Gastrocnemius medialis (tissue), 4 donors: Measurements from ENCODE around the gene TTC12. TPM values are rescaled to one million over a fixed set of nuclear protein-coding genes. Genes with fewer than 3 reads are reported as not detected.

Experiments used
- ATAC-seq, 2 donors: fragments of 150-250 bp; one replicate each; pipeline ENCODE4 v1.9.1; 2016
- DNase-seq, 2 donors: peaks; one replicate each; pipeline ENCODE4 v3.0.0-alpha.2; 2019
- H3K27ac ChIP-seq, 4 donors: fragments of 200-600 bp; sonication (generic); 1 replicate in 1 of 4; 2 replicates in 3 of 4; pipeline ENCODE4 v1.5.1; 2016 to 2018; ENCODE audit warnings: mild to moderate bottlenecking in 2 of 4, moderate library complexity in 1 of 4
- H3K27me3 ChIP-seq, 3 donors: fragments of 200-600 bp; sonication (generic) in 2 of 3; 1 replicate in 1 of 3; 2 replicates in 2 of 3; pipeline versions ENCODE4 v1.5.1 to v1.6.0; 2016 to 2019; ENCODE audit warnings: mild to moderate bottlenecking in 1 of 3, moderate library complexity in 1 of 3
- H3K36me3 ChIP-seq, 2 donors: fragments of 200-600 bp; sonication (generic) in 1 of 2; one replicate each; pipeline ENCODE4 v1.5.1; 2017 to 2018
- H3K4me1 ChIP-seq, 2 donors: fragments of 200-600 bp; sonication (generic) in 1 of 2; one replicate each; pipeline ENCODE4 v1.5.1; 2016 to 2017; ENCODE audit warnings: mild to moderate bottlenecking in 2 of 2
- H3K4me3 ChIP-seq, 4 donors: fragments of 200-600 bp; sonication (generic) in 3 of 4; 1 replicate in 1 of 4; 2 replicates in 3 of 4; pipeline ENCODE4 v1.5.1; 2016 to 2019; ENCODE audit warnings: mild to moderate bottlenecking in 2 of 4
- H3K9me3 ChIP-seq, 3 donors: fragments of 200-600 bp; sonication (generic) in 2 of 3; 1 replicate in 1 of 3; 2 replicates in 2 of 3; pipeline ENCODE4 v1.5.1; 2016 to 2019
- POLR2A ChIP-seq, 2 donors: fragments of 450-650 bp; IDR thresholded peaks; one replicate each; pipeline ENCODE4 v1.6.1; 2017; ENCODE audit warnings: antibody characterized with exemption in 2 of 2, mild to moderate bottlenecking in 2 of 2, moderate library complexity in 2 of 2
- in situ Hi-C, 4 donors: fragments of 200-750 bp; cut with MboI; loops; one replicate each; pipeline versions ENCODE4 v1.15.0 to v1.8.0; 2017; ENCODE audit warnings: low sequenced_read_pairs in 4 of 4
- intact Hi-C: fragments of 100-400 bp; cut with DNase I; formaldehyde crosslinking; loops from one replicate; pipeline ENCODE4 v1.15.1; 2023; ENCODE audit warnings: low total_unique reads
- total RNA-seq, 4 donors: library from RNA; depleted of rRNA; stranded (reverse); fragments of >200 nt; gene quantifications; one replicate each; pipeline versions ENCODE4 v1.1.0 to v1.2.3, GENCODE V29; 2016
- TF ChIP-seq, protein P1 (sequence below), 5 experiments: fragments of 450-650 bp in 3 of 5; fragments of 200-600 bp in 2 of 5; sonication (generic) in 2 of 5; IDR thresholded peaks in 4 of 5; conservative IDR thresholded peaks in 1 of 5; 1 replicate in 4 of 5; 2 replicates in 1 of 5; pipeline ENCODE4 v1.5.1; 2016 to 2019; ENCODE audit warnings: antibody characterized with exemption in 5 of 5, mild to moderate bottlenecking in 3 of 5, moderate library complexity in 3 of 5

The TTC12 gene
- total RNA-seq, 4 donors from 2014 or later, result 3.5 to 22.5 (median 5.2) TPM

DNA sequence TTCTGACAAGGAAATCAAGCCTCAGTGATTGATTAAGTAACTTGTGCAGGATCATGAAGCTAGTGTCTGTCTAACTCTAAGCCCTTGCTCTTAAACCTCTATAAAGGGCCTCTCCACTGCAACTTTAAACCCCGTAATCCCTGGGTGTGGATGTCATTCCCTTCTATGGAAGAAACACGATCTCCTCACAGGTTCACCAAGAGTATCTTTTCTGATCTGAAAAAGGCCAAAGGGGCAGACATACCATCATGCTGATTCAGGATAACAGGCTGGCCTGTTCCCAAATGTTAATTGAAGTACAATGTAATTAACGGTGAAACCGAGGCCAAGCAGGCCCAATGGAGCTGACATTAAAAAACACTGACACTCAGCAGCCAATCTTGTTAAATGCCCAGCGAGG is 17.1 kb downstream of the TTC12 start:
- ATAC-seq, result no peak
- intact Hi-C loops, result no loop called here
- H3K4me3 ChIP-seq, result no peak overlapping the region

DNA sequence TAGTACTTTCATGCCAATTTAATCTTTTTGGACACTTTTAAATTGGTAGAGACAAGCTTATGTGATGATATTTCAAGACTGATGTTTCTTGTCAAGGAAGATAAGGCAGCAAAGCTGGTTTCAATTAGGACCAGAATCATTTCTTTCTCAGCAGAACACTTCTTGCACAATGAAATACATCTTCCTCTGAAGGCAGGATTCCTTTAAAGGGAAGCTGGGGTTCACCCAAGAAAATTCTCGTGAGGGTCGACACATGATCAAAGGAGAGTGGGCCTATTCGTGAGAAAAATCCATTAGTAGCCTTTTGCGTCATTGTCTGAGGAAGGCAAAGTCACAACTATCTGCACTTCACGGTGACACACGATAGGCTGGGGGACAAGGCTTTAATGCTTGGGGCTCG is 17.6 kb downstream of the TTC12 start:
- no peak for TF ChIP-seq POLR2A (IDR thresholded peaks at IDR 0.05)
- TF ChIP-seq, protein P1, sequence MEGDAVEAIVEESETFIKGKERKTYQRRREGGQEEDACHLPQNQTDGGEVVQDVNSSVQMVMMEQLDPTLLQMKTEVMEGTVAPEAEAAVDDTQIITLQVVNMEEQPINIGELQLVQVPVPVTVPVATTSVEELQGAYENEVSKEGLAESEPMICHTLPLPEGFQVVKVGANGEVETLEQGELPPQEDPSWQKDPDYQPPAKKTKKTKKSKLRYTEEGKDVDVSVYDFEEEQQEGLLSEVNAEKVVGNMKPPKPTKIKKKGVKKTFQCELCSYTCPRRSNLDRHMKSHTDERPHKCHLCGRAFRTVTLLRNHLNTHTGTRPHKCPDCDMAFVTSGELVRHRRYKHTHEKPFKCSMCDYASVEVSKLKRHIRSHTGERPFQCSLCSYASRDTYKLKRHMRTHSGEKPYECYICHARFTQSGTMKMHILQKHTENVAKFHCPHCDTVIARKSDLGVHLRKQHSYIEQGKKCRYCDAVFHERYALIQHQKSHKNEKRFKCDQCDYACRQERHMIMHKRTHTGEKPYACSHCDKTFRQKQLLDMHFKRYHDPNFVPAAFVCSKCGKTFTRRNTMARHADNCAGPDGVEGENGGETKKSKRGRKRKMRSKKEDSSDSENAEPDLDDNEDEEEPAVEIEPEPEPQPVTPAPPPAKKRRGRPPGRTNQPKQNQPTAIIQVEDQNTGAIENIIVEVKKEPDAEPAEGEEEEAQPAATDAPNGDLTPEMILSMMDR (IDR thresholded peaks at IDR 0.05 in 4 of 5, conservative IDR thresholded peaks at IDR 0.05 in 1 of 5), result no peak
- in situ Hi-C loops, result no loop called here
- DNase-seq (no peak), ATAC-seq (no peak)
- intact Hi-C loops, result no loop called here
- no peaks in the 10 kb centered on the region for H3K4me1 ChIP-seq
- H3K4me3 ChIP-seq, result no peak overlapping the region
- H3K27me3 ChIP-seq, result no peaks in the 10 kb centered on the region
- no peak overlapping the region for H3K27ac ChIP-seq
- peaks cover 0 to 46% of the 10 kb centered on the region in 2 donors for H3K36me3 ChIP-seq
- H3K9me3 ChIP-seq, result no peaks in the 10 kb centered on the region

More for the DNA sequence above, 17.1 kb downstream of the TTC12 start:
- Histone ChIP-seq H3K27ac (no peak overlapping the region), H3K36me3 (peaks cover 0 to 45% of the 10 kb centered on the region in 2 donors), H3K9me3 (no peaks in the 10 kb centered on the region), H3K27me3 (no peaks in the 10 kb centered on the region), H3K4me1 (no peaks in the 10 kb centered on the region)
- in situ Hi-C loops, result no loop called here
- DNase-seq, result no peak
- TF ChIP-seq, protein P1 (IDR thresholded peaks at IDR 0.05 in 4 of 5, conservative IDR thresholded peaks at IDR 0.05 in 1 of 5), result no peak
- TF ChIP-seq POLR2A (IDR thresholded peaks at IDR 0.05), result no peak

DNA sequence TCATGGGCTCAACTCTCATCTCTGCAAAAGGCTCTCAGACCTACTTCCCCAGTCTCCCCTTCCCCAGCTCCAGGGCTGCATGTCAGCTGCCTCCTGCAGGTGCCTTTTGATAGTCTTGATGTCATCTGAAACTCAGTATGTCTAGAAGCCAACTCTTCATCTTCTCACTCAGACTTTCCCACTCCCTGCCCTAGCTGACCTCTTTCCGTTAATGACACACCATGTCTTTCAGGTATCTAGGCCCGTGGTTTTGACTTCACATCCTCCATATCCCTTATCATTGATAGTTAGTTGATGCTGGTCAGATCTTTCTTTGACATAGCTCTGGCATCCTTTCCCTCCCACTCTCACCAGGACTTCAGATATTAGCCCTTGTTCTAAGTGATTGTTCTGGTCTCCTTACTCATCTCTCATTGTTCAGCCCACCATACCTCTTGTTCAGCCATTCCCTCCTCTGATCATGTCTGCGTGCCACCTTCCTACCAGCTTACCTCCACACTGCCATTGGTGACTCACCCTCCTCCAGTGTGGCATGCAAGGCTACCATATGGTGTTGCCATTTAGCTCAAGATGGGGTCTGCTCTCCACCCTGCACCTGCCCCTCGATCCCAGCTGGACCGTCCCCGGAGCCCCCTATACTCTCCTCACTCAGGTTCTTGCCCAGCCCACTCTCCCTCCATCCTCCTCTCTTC is 18.4 kb downstream of the TTC12 start:
- Histone ChIP-seq H3K4me1 (no peaks in the 10 kb centered on the region), H3K4me3 (no peak overlapping the region), H3K9me3 (no peaks in the 10 kb centered on the region), H3K27me3 (no peaks in the 10 kb centered on the region), H3K36me3 (peaks cover 0 to 53% of the 10 kb centered on the region in 2 donors), H3K27ac (no peak overlapping the region)
- in situ Hi-C loops, result no loop called here
- TF ChIP-seq POLR2A (IDR thresholded peaks at IDR 0.05), result no peak
- TF ChIP-seq, protein P1 (IDR thresholded peaks at IDR 0.05 in 4 of 5, conservative IDR thresholded peaks at IDR 0.05 in 1 of 5), result no peak
- no peak for DNase-seq
- intact Hi-C loops, result no loop called here
- no peak for ATAC-seq

DNA sequence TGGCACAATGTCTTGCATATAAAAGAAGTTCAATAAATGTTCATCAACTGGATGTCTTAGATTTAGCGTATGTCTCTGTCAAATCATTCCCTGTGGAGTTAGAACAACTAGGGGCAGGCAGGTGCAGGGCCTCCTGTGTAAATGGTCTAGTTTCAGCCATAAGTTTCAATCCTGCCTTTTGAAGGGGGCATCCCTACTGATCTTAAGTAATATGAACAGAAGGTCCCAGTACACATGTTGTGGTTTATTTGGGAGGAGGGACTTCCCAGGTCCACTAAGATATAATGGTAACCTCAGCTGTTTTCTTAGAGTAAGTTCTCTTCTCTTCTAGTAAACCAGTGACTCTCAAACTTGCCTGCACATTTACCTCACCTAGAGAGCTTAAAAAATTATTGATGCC is 19.8 kb downstream of the TTC12 start:
- TF ChIP-seq, protein P1 (IDR thresholded peaks at IDR 0.05 in 4 of 5, conservative IDR thresholded peaks at IDR 0.05 in 1 of 5), result no peak
- TF ChIP-seq POLR2A (IDR thresholded peaks at IDR 0.05), result no peak
- in situ Hi-C loops, result no loop called here
- Histone ChIP-seq H3K27me3 (no peaks in the 10 kb centered on the region), H3K36me3 (peaks cover 0 to 61% of the 10 kb centered on the region in 2 donors), H3K27ac (no peak overlapping the region), H3K4me1 (no peaks in the 10 kb centered on the region), H3K4me3 (no peak overlapping the region), H3K9me3 (no peaks in the 10 kb centered on the region)
- ATAC-seq (no peak), DNase-seq (no peak)
- intact Hi-C loops, result no loop called here

DNA sequence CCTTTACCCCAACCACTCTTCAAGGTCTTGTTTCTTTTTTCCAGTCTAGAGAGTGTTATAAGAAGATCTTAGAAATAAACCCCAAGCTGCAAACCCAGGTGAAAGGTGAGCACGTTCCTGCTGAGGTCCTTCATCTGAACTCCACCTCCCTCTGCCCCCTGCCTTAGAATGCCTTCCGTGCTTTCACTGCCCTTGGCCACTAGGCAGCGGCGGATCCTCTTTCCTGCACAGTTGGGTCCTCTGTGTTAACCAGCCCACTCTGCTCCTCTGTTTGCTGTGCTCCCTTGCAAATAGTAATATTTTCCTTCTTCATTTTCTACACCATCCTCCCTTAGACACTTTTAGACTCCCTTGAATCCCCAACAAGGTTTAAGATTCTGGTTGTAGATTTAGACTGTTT is 24.3 kb downstream of the TTC12 start:
- DNase-seq, result no peak
- Histone ChIP-seq H3K4me1 (no peaks in the 10 kb centered on the region), H3K27ac (no peak overlapping the region), H3K36me3 (peaks cover 0 to 82% of the 10 kb centered on the region in 2 donors), H3K27me3 (no peaks in the 10 kb centered on the region), H3K4me3 (no peak overlapping the region), H3K9me3 (no peaks in the 10 kb centered on the region)
- intact Hi-C loops, result no loop called here
- in situ Hi-C loops, result no loop called here
- no peak for ATAC-seq
- TF ChIP-seq, protein P1 (IDR thresholded peaks at IDR 0.05 in 4 of 5, conservative IDR thresholded peaks at IDR 0.05 in 1 of 5), result no peak
- TF ChIP-seq POLR2A (IDR thresholded peaks at IDR 0.05), result no peak
